IMR-90 (cell line): ENCODE data around the gene ABHD17C. TPM values are rescaled to one million over a fixed set of nuclear protein-coding genes. Genes with fewer than 3 reads are reported as not detected.
A peak's percentile ranks its signal among the peaks of the same experiment; 100 is the strongest.

Experiments used
- ATAC-seq: fragments of 200-7000 bp; cut with Tn5 transposase; 2 replicates; pipeline ENCODE4 v1.9.1; 2020; ENCODE audit warnings: low read depth, mild to moderate bottlenecking, moderate library complexity
- BruUV-seq: library from RNA; stranded (reverse); fragments of 400-500 nt; replicated peaks from 2 replicates; lab custom pipeline; 2021; lab: Mats Ljungman, UMichigan
- CTCF ChIA-PET: fragments of 300-600 bp; formaldehyde crosslinking; extraction: SDS; loops from one replicate; lab custom pipeline; 2021; ENCODE audit warnings: antibody characterized with exemption; lab: Yijun Ruan, JAX
- POLR2A ChIA-PET: fragments of 300-600 bp; sonication (Branson Sonifier 250); formaldehyde crosslinking; loops from one replicate; lab custom pipeline; 2022; ENCODE audit warnings: antibody characterized with exemption; ENCODE audit not compliant: unreplicated experiment; lab: Charles Lee
- DNase-seq: peaks from one replicate; pipeline ENCODE4 v3.0.0; 2013
- H2AFZ ChIP-seq: replicated peaks from 2 replicates; pipeline ENCODE3; 2013; ENCODE audit warnings: low read length, mild to moderate bottlenecking; ENCODE audit not compliant: poor library complexity
- H2AK5ac ChIP-seq: 2 replicates; pipeline ENCODE4 v1.6.1; 2013; ENCODE audit warnings: low read depth, low read length, inconsistent platforms
- H2AK9ac ChIP-seq: replicated peaks from 2 replicates; pipeline ENCODE3; 2013; ENCODE audit warnings: mild to moderate bottlenecking, low read depth, low read length, moderate library complexity; ENCODE audit not compliant: poor library complexity
- H2BK120ac ChIP-seq: 2 replicates; pipeline ENCODE4 v1.6.1; 2013; ENCODE audit warnings: low read depth, low read length, inconsistent platforms
- H2BK15ac ChIP-seq: 3 replicates; pipeline ENCODE4 v1.6.1; 2013; ENCODE audit warnings: low read depth, low read length, inconsistent platforms
- H2BK20ac ChIP-seq: 2 replicates; pipeline ENCODE4 v1.6.1; 2013; ENCODE audit warnings: low read depth, mild to moderate bottlenecking, inconsistent platforms, low read length, moderate library complexity
- H2BK5ac ChIP-seq: 2 replicates; pipeline ENCODE4 v1.6.1; 2013; ENCODE audit warnings: mild to moderate bottlenecking, low read depth, low read length, inconsistent platforms; ENCODE audit not compliant: poor library complexity, severe bottlenecking
- H3K14ac ChIP-seq: replicated peaks from 2 replicates; pipeline ENCODE4 v1.6.1; 2013; ENCODE audit warnings: low read depth, low read length, inconsistent platforms
- H3K18ac ChIP-seq: 2 replicates; pipeline ENCODE4 v1.6.1; 2013; ENCODE audit warnings: low read depth, low read length, control low read depth
- H3K23ac ChIP-seq: 2 replicates; pipeline ENCODE4 v1.6.1; 2013; ENCODE audit warnings: low read depth, low read length, inconsistent platforms
- H3K27ac ChIP-seq: 2 replicates; pipeline ENCODE4 v1.5.1; 2013; ENCODE audit warnings: mild to moderate bottlenecking, control low read depth, low read length; ENCODE audit not compliant: insufficient read depth
- H3K27me3 ChIP-seq: 2 replicates; pipeline ENCODE4 v1.6.1; 2013; ENCODE audit warnings: low read length; ENCODE audit not compliant: control insufficient read depth, insufficient read depth
- H3K36me3 ChIP-seq: 2 replicates; pipeline ENCODE4 v1.6.1; 2013; ENCODE audit warnings: low read length, mixed read lengths; ENCODE audit not compliant: control insufficient read depth, insufficient read depth
- H3K4ac ChIP-seq: 2 replicates; pipeline ENCODE4 v1.6.1; 2013; ENCODE audit warnings: low read depth, low read length, inconsistent platforms
- H3K4me1 ChIP-seq: 2 replicates; pipeline ENCODE4 v1.6.1; 2013; ENCODE audit warnings: low read length, mixed read lengths; ENCODE audit not compliant: control insufficient read depth, insufficient read depth
- H3K4me2 ChIP-seq: 2 replicates; pipeline ENCODE4 v1.6.1; 2013; ENCODE audit warnings: low read depth, mild to moderate bottlenecking, control low read depth, low read length, moderate library complexity
- H3K4me3 ChIP-seq: 2 replicates; pipeline ENCODE4 v1.5.1; 2013; ENCODE audit warnings: low read depth, mild to moderate bottlenecking, control low read depth, low read length, moderate library complexity; ENCODE audit not compliant: insufficient read depth
- H3K56ac ChIP-seq: 2 replicates; pipeline ENCODE4 v1.6.1; 2013; ENCODE audit warnings: low read length, inconsistent platforms; ENCODE audit not compliant: insufficient read depth; ENCODE audit errors: extremely low read depth
- H3K79me1 ChIP-seq, 2 experiments: 2 replicates each; pipeline ENCODE4 v1.6.1; 2013; ENCODE audit warnings: low read length in 2 of 2, inconsistent platforms in 1 of 2, low read depth in 1 of 2
- H3K9ac ChIP-seq: 2 replicates; pipeline ENCODE4 v1.6.1; 2013; ENCODE audit warnings: low read depth, low read length, control low read depth
- H3K9me1 ChIP-seq: 2 replicates; pipeline ENCODE4 v1.6.1; 2013; ENCODE audit warnings: low read length, inconsistent platforms; ENCODE audit not compliant: insufficient read depth
- H3K9me3 ChIP-seq: 2 replicates; pipeline ENCODE4 v1.6.1; 2013; ENCODE audit warnings: low read length; ENCODE audit not compliant: control insufficient read depth, insufficient read depth
- H4K20me1 ChIP-seq: 2 replicates; pipeline ENCODE4 v1.6.1; 2013; ENCODE audit warnings: low read length, inconsistent platforms; ENCODE audit not compliant: insufficient read depth
- H4K5ac ChIP-seq: 2 replicates; pipeline ENCODE4 v1.6.1; 2013; ENCODE audit warnings: mild to moderate bottlenecking, low read depth, low read length, control low read depth
- H4K8ac ChIP-seq, 2 experiments: 2 replicates each; pipeline ENCODE4 v1.6.1; 2013; ENCODE audit warnings: low read depth in 2 of 2, low read length in 2 of 2, control low read depth in 1 of 2, inconsistent platforms in 1 of 2
- H4K91ac ChIP-seq: 2 replicates; pipeline ENCODE4 v1.6.1; 2013; ENCODE audit warnings: low read depth, low read length, inconsistent platforms; ENCODE audit not compliant: insufficient read depth
- BHLHE40 ChIP-seq: fragments of 150-350 bp; IDR thresholded peaks from 2 replicates; pipeline ENCODE4 v1.6.1; 2016; ENCODE audit warnings: mild to moderate bottlenecking, low read depth, low read length
- CEBPB ChIP-seq: IDR thresholded peaks from 2 replicates; pipeline ENCODE4 v1.6.1; 2012; ENCODE audit warnings: low read depth, low read length, improper control_type of control experiment
- CHD1 ChIP-seq: IDR thresholded peaks from 2 replicates; pipeline ENCODE4 v1.6.1; 2012; ENCODE audit warnings: low read depth, low read length, improper control_type of control experiment
- FOS ChIP-seq: fragments of 150-350 bp; IDR thresholded peaks from 2 replicates; pipeline ENCODE4 v1.6.1; 2016; ENCODE audit warnings: low read depth, low read length
- MAFK ChIP-seq: IDR thresholded peaks from 2 replicates; pipeline ENCODE4 v1.6.1; 2012; ENCODE audit warnings: low read depth, low read length, improper control_type of control experiment
- MAZ ChIP-seq: IDR thresholded peaks from 2 replicates; pipeline ENCODE4 v1.6.1; 2012; ENCODE audit warnings: low read depth, mild to moderate bottlenecking, low read length, improper control_type of control experiment, moderate library complexity, borderline replicate concordance
- MXI1 ChIP-seq: IDR thresholded peaks from 2 replicates; pipeline ENCODE4 v1.6.1; 2012; ENCODE audit warnings: low read depth, mild to moderate bottlenecking, low read length, moderate library complexity, borderline replicate concordance
- NFE2L2 ChIP-seq: fragments of 150-350 bp; IDR thresholded peaks from 2 replicates; pipeline ENCODE4 v1.6.1; 2016; ENCODE audit warnings: low read depth, mild to moderate bottlenecking, low read length
- POLR2A ChIP-seq: IDR thresholded peaks from 2 replicates; pipeline ENCODE4 v1.6.1; 2012; ENCODE audit warnings: mild to moderate bottlenecking, low read depth, low read length
- RAD21 ChIP-seq: IDR thresholded peaks from 2 replicates; pipeline ENCODE4 v1.6.1; 2012; ENCODE audit warnings: low read length, improper control_type of control experiment
- RCOR1 ChIP-seq: IDR thresholded peaks from 2 replicates; pipeline ENCODE4 v1.6.1; 2012; ENCODE audit warnings: mild to moderate bottlenecking, low read length, improper control_type of control experiment; ENCODE audit not compliant: insufficient replicate concordance
- RFX5 ChIP-seq: IDR thresholded peaks from 2 replicates; pipeline ENCODE4 v1.8.0; 2012; ENCODE audit warnings: low read depth, mild to moderate bottlenecking, low read length, moderate library complexity
- SMC3 ChIP-seq: fragments of 150-350 bp; IDR thresholded peaks from 2 replicates; pipeline ENCODE4 v1.6.1; 2016; ENCODE audit warnings: low read depth, mild to moderate bottlenecking, antibody characterized with exemption, low read length, moderate library complexity
- dilution Hi-C: fragments of 300-500 bp; cut with HindIII; formaldehyde crosslinking; loops from one replicate; pipeline ENCODE4 v1.14.3; 2018; ENCODE audit warnings: low sequenced_read_pairs; ENCODE audit not compliant: unreplicated experiment
- in situ Hi-C: fragments of 300-500 bp; cut with MboI; formaldehyde crosslinking; loops from 3 replicates; pipeline ENCODE4 v1.14.3; 2019; ENCODE audit warnings: low sequenced_read_pairs, inconsistent platforms, mixed read lengths
- intact Hi-C: fragments of 100-400 bp; cut with micrococcal nuclease; formaldehyde crosslinking; loops from 2 replicates; pipeline ENCODE4 v1.10.0; 2022
- polyA plus RNA-seq, 3 experiments: library from polyadenylated mRNA; depleted of rRNA; stranded (reverse); fragments of >200 nt; gene quantifications; 2 replicates each; pipeline ENCODE4 v1.2.3, GENCODE V29; 2012; ENCODE audit warnings: low replicate concordance in 1 of 3
- total RNA-seq: library from RNA; depleted of rRNA; stranded (reverse); fragments of >200 nt; gene quantifications from 2 replicates; pipeline ENCODE4 v1.2.3, GENCODE V29; 2012
- TF ChIP-seq, protein P1 (sequence below): conservative IDR thresholded peaks from 2 replicates; pipeline ENCODE4 v1.5.1; 2012; ENCODE audit warnings: mild to moderate bottlenecking, low read depth, low read length, improper control_type of control experiment
- TF ChIP-seq, protein P2 (sequence below): fragments of 150-350 bp; IDR thresholded peaks from 2 replicates; pipeline ENCODE4 v1.6.1; 2017; ENCODE audit warnings: mild to moderate bottlenecking, antibody characterized with exemption, low read length, low read depth
- TF ChIP-seq, protein P3 (sequence below): fragments of 150-350 bp; IDR thresholded peaks from 2 replicates; pipeline ENCODE4 v1.6.1; 2016; ENCODE audit warnings: low read depth, mild to moderate bottlenecking, low read length, moderate library complexity, borderline replicate concordance

Gene ABHD17C
- total and polyA plus RNA-seq, 2 of the 4 experiments (the other 2 are of a cell fraction) = 5.4 to 10.3 TPM

DNA sequence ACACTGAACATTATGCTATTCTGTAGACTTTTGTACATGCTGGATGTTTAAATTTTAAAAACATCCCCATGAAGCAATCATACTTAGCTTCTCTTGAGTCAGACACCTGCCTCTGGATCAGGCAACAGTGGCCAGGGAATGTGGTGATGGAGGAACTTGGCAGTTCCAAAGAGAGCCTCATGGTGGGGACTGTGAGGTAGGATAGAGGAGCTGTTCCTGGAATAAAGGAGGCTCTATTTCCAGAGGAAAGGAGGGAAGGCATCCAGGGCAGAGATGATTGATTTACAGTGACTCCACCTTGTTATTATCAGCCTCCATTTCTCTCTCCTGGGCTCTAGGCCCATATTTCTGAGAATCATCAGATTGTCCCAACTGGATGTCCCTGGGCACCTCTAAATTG lies 35.0 kb upstream of the ABHD17C start:
- TF ChIP-seq RCOR1 (no peak), MAZ (no peak), NFE2L2 (no peak), MXI1 (no peak), CHD1 (no peak), CEBPB (0 out of 2 replicates have a peak, but pooled peaks have one; percentile 8), SMC3 (peak; percentile 36), MAFK (no peak), RFX5 (no peak), POLR2A (no peak), FOS (no peak), BHLHE40 (no peak), RAD21 (peak; percentile 48)
- TF ChIP-seq, protein P1, sequence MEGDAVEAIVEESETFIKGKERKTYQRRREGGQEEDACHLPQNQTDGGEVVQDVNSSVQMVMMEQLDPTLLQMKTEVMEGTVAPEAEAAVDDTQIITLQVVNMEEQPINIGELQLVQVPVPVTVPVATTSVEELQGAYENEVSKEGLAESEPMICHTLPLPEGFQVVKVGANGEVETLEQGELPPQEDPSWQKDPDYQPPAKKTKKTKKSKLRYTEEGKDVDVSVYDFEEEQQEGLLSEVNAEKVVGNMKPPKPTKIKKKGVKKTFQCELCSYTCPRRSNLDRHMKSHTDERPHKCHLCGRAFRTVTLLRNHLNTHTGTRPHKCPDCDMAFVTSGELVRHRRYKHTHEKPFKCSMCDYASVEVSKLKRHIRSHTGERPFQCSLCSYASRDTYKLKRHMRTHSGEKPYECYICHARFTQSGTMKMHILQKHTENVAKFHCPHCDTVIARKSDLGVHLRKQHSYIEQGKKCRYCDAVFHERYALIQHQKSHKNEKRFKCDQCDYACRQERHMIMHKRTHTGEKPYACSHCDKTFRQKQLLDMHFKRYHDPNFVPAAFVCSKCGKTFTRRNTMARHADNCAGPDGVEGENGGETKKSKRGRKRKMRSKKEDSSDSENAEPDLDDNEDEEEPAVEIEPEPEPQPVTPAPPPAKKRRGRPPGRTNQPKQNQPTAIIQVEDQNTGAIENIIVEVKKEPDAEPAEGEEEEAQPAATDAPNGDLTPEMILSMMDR = peak; percentile 40
- TF ChIP-seq, protein P2, sequence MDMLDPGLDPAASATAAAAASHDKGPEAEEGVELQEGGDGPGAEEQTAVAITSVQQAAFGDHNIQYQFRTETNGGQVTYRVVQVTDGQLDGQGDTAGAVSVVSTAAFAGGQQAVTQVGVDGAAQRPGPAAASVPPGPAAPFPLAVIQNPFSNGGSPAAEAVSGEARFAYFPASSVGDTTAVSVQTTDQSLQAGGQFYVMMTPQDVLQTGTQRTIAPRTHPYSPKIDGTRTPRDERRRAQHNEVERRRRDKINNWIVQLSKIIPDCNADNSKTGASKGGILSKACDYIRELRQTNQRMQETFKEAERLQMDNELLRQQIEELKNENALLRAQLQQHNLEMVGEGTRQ = no peak
- TF ChIP-seq, protein P3, sequence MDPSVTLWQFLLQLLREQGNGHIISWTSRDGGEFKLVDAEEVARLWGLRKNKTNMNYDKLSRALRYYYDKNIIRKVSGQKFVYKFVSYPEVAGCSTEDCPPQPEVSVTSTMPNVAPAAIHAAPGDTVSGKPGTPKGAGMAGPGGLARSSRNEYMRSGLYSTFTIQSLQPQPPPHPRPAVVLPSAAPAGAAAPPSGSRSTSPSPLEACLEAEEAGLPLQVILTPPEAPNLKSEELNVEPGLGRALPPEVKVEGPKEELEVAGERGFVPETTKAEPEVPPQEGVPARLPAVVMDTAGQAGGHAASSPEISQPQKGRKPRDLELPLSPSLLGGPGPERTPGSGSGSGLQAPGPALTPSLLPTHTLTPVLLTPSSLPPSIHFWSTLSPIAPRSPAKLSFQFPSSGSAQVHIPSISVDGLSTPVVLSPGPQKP = no peak
- ATAC-seq (peak; percentile 62; the same call in 1 of the 2 replicates), DNase-seq (peak; percentile 41)
- Histone ChIP-seq H4K91ac (no peak overlapping the region), H4K20me1 (no peaks in the 10 kb centered on the region), H3K36me3 (no peaks in the 10 kb centered on the region), H2AK5ac (no peak overlapping the region), H2BK120ac (no peak overlapping the region), H2AK9ac (no peak overlapping the region), H3K18ac (no peak overlapping the region), H3K9me1 (0 out of 2 replicates have a peak, but pooled peaks cover 2% of the 10 kb centered on the region), H2BK5ac (no peak overlapping the region), H2AFZ (no peak overlapping the region), H3K27me3 (no peaks in the 10 kb centered on the region), H3K9me3 (no peaks in the 10 kb centered on the region), H4K8ac (no peak overlapping the region), H3K79me1 (no peaks in the 10 kb centered on the region), H2BK15ac (no peak overlapping the region), H3K4ac (no peak overlapping the region), H2BK20ac (no peak overlapping the region; the same call in 1 of the 2 replicates), H3K27ac (no peak overlapping the region), H3K4me3 (no peak overlapping the region), H3K23ac (no peak overlapping the region), H3K9ac (no peak overlapping the region), H3K14ac (no peak overlapping the region), H3K4me2 (no peak overlapping the region), H4K5ac (no peak overlapping the region), H3K56ac (no peak overlapping the region), H3K4me1 (peaks cover 4% of the 10 kb centered on the region)
- no TSS peak for BruUV-seq
- intact Hi-C loops = no loop called here
- in situ Hi-C loops = no loop called here
- ChIA-PET POLR2A (no interaction called here), CTCF (interaction anchor here (1.3 to 2.5 kb wide), 4 partner anchors 14 to 119 kb away, joined by 3 to 10 read pairs (median 7); partner anchors contain the start of gene CEMIP)
- dilution Hi-C loops = no loop called here
